RCC 7860 (cell line): ENCODE data around the gene SMYD1.

Experiments
- DNase-seq: peaks from one replicate; pipeline ENCODE4 v3.0.0-alpha.2; 2015; ENCODE audit warnings: low spot score
- FAIRE-seq: peaks from 2 replicates; lab custom pipeline; 2012; peaks lifted over from hg19 to GRCh38; lab: Jason Lieb, UNC

SMYD1 gene

GRCh38 chr2:88086401-88086800 is 18.8 kb downstream of the SMYD1 start:
- FAIRE-seq = no peak

GRCh38 chr2:88087073-88087472 is 19.4 kb downstream of the SMYD1 start:
- no peak for DNase-seq
- no peak for FAIRE-seq

More at GRCh38 chr2:88086401-88086800, 18.8 kb downstream of the SMYD1 start:
- DNase-seq = no peak

GRCh38 chr2:88087763-88088162 is 20.1 kb downstream of the SMYD1 start:
- FAIRE-seq (no peak), DNase-seq (no peak)

DNA sequence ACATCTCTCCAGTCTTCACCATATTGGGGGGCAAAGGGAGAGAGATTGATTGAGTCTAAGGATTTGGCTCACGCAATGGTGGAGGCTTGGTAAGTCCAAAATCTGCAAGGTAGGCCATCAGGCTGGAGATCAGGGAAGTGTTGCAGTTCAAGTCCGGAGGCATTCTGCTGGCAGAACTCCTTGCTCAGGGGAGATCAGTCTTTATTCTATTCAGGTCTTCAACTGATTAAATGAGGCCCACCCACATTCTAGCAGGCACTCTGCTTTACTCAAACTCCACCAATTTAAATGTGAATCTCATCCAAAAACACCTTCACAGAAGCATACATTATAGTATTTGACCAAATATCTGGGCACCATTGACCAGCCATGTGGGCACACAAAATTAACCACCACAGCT is 21.4 kb downstream of the SMYD1 start:
- FAIRE-seq = no peak
- no peak for DNase-seq

- FAIRE-seq (no peak), DNase-seq (no peak)
These were observed 23.0 kb downstream of the SMYD1 start for GRCh38 chr2:88090446-88091283.

GRCh38 chr2:88091943-88092342 is 24.3 kb downstream of the SMYD1 start:
- no peak for FAIRE-seq
- no peak for DNase-seq

DNA sequence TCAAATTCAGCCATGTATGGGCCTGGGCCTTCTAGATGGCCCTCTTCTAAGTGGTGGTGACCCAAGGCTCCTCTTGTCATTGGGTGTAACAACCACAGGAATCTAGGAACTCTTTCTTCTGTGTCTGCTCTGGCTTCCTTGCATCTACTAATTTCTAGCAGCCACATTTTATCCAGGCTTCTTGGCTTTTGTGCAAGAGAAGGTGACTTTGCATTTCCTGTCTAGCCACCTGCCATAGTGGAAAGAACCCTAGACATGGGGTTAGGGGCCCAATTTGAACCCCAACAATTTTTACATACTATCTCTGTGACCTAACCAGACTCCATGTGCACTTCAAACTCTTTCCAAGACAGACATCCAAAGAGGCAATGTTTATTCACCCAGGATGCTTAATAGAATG is 25.1 kb downstream of the SMYD1 start:
- no peak for FAIRE-seq
- DNase-seq = no peak

GRCh38 chr2:88095022-88095421 is 27.4 kb downstream of the SMYD1 start:
- no peak for DNase-seq
- no peak for FAIRE-seq

DNA sequence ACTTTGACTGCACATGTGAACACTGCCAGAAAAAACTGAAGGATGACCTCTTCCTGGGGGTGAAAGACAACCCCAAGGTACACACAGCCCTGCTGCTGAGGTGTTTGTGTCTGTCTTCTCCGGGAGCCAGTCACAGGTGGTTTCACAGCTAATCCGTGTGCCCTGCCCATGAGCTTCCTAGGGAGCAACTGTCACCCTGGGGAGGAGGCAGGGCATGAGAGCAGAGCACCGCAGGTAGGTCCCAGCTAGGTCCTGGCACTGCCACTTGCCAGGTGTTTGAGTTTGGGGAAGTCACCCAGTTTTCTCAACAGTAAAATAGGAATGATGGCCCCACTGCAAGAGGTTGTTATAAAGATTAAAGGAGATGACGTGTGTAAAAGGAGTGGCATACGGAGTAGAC is 29.1 kb downstream of the SMYD1 start:
- FAIRE-seq = no peak
- DNase-seq = no peak

DNA sequence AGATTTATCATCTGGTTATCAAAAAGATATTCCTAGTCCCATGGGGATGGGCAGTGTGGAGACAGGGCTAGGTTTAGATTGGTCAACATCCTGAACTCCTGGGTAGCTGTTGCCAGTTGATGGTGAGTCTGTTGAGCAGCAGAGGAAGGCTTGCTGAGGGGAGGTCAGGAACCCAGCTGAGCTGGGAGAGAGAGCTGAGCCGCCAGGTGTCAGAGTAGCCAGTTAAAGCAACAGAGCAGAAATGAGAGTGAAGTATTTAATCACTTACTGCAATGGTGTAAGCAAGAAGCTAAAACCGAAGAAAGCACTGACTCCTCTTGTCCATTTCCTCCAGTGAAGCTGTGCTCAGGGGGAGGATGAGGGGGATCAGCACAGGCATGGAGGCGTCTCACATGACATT is 29.6 kb downstream of the SMYD1 start:
- FAIRE-seq = no peak
- DNase-seq = no peak

DNA sequence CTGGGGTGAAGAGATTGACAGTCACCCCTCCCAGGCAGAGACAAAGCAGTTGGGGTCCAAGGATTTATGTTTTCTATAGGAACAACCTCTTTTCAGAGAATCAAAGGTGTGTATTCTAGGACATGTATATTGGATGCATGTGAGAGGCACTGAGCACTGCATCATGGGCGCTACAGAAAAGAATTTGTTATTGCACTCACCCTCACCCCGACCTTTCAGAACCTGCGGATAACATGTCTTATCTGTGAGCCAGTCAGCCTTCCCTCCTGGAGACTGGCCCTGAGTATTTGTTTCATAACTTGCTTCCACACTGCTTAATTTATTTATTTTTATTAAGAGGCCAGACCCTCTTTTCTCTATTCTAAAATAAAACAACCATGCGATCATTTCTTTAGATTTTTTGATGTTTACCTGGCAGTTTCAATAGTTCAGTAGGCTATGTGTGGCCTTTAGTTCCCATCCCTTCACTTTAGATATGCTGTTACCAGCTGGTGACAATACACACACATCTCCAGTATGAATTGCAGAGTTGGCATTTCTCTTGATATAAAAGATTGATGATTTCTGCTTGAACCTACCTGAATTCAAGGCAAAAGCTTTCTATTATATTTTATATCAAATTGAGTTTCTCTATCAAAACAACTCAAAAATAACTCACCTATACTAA is 30.4 kb downstream of the SMYD1 start:
- DNase-seq (no peak), FAIRE-seq (no peak)

- DNase-seq = no peak
- FAIRE-seq = no peak
These were observed 30.9 kb downstream of the SMYD1 start for GRCh38 chr2:88098558-88098900.

GRCh38 chr2:88099798-88100488 is 32.3 kb downstream of the SMYD1 start:
- FAIRE-seq = no peak
- DNase-seq = no peak

GRCh38 chr2:88100489-88100858 is 32.8 kb downstream of the SMYD1 start:
- DNase-seq (no peak), FAIRE-seq (no peak)

DNA sequence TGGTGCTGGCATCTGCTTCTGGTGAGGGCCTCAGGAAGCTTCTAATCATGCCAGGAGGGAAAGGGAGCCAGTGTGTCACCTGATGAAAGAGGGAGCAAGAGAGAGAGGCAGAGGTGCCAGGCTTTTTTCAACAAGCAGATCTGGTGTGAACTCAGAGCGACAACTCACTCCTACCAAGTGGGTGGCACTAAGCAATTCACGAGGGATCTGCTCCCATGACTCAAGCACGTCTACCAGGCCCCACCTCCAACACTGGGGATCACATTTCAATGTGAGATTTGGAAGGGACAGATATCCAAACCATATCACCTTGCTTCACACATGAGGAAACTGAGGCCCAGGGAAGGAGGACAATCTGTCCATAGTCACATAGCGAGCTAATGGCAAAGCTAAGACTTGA is 41.2 kb downstream of the SMYD1 start:
- no peak for FAIRE-seq
- DNase-seq = no peak

DNA sequence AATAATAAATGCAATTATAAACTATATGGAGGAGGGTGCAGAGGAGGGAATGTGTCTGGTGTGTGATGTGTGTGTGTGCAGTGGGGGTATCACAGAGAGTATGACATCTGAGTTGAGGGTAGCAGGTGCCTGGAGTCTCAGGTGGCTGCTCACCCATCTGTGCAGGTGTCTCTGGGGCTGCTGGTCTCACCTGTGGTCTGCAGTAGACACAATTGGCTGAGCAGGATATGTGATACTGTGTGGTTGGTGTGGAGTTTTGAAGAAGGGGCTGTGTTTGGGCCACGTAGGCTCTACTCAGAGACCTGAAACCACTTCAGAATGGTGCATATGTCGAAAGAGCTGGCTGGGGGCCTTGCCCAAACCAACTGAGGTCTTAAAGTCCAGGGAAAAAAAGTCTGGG is 43.2 kb downstream of the SMYD1 start:
- DNase-seq (no peak), FAIRE-seq (no peak)

- DNase-seq (no peak), FAIRE-seq (no peak)
These were observed 45.4 kb downstream of the SMYD1 start for GRCh38 chr2:88113069-88113468.

- DNase-seq (no peak), FAIRE-seq (no peak)
These were observed 47.3 kb downstream of the SMYD1 start for GRCh38 chr2:88114889-88115288.

GRCh38 chr2:88115825-88116518 is 48.3 kb downstream of the SMYD1 start:
- no peak for FAIRE-seq
- no peak for DNase-seq

DNA sequence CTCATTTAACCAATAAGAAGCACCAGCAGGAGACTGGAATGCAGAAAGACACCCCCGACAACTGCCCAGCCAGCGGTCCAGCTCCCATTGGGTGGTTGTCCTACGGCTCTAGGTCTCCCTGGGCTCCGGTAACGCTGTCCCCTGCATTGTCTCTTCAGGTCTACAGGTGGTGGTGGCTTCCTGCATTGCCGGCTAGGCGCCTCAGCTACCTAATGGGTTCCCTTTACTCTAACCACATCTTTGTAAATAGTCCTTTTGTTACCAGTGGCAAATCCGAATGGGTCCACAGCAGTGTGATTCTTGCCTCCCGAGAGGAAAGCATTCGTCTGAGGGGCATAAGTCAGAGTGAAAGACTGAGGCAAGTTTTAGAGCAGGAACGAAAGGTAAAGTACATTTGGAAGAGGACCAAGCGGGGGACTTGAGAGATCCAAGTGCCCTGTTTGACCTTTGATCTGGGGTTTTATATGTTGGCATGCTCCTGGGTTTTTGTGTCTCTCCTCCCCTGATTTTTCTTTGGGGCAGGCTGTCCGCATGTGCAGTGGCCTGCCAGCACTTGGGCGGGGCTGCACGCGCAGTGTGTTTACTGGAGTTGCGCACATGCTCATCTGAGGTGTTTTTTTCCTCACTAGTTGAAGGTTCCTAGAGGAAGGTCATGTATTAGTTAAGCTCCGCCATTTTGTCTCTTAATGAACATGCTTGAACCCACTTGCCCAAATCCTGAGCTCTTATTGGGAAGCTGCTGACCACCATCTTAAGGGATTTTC is 49.2 kb downstream of the SMYD1 start:
- DNase-seq (no peak), FAIRE-seq (no peak)

DNA sequence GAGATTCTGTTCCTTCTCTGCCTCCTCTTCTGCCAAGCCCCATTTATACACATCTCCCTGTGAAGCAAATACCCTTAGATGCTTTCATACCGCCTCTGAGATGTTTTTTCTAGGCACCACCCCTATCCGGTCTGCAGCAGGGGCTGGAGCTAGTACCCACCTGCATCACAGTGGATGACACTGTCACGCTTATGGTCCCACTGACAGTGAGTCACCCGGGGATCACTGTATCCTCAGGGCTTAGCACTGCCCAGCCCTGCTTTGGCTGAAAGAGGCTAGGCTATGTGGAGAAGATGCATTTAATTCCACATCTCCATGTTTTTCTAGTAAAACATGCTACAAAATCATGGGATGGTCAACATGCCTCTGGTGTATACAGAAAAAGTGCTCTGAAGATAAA is 50.3 kb downstream of the SMYD1 start:
- no peak for FAIRE-seq
- no peak for DNase-seq
